Stimulated activated CD4-positive, alpha-beta T cell treated with anti-CD3 and anti-CD28 coated beads, Interleukin-2, amount 100 ng/mL, for 4 hours (primary cell): ENCODE measurements around the gene GRIP2.

Experiments
- DNase-seq: peaks from one replicate; pipeline ENCODE4 v3.0.0-alpha.2; 2020; ENCODE audit warnings: low read depth

GRIP2 gene

GRCh38 chr3:14539742-14540491, at the start of gene GRIP2:
Gene GRIP2, minus strand, starts transcription at chr3:14540342. Its CDS starts 34 bp downstream, at chr3:14540308.
- no peak for DNase-seq

GRCh38 chr3:14588425-14589112, 48.4 kb upstream of the GRIP2 start:
- DNase-seq: no peak

DNA sequence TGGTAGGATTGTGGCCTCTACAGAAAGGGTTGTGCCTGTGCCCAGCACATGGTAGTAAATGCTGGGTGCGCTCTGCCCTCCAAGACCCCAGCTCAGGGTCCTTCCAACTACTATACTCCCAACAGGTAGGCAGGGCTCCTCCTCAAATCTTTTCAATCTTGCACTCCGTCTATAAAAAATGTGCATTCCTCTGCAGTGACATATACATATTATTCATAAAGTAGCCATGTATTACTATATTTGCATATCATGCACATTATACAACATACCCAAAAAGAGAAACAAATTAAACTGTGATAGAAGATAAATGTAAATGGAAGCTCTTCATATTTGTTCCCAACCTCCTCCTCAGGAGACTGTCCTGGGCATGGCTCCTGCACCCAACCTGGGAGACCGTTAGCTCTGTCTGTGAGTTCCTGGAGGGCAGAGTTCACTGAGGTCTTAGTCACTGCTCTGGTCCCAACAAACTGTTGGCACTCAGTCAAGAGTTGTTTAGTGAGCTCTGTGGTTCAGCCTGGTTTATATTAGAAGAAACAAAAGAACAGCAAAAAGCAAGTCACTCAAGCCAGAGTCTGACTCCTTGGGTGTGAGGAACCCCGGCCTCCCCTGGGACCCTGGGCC, 47.7 kb upstream of the GRIP2 start:
- no peak for DNase-seq

GRCh38 chr3:14586611-14587010, 46.5 kb upstream of the GRIP2 start:
- DNase-seq: no peak

DNA sequence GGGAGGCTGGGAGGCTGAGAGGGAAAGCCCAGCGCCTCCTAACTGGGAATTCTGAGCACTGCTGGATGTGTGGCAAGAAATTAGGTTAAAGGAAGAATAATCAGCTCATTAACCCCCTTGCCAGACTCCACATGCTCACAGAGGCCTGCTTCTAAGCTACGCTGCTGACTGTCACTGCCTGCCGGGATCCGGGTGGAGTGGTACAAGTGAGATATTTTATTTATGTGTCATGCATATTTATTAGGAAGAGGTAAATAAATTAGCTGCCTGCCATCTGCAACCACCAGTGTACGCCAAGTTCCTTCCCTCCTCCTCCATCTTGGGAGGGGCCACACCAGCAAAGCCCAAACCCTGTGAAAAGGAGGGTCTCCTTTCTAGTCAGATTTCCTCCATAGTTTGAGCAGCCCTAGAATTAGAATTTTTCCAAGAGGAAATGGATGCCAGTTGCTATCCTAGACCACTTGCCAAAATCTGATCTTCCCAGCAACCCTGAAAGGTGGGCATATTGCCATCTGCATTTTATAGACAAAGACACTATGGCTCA, 43.5 kb upstream of the GRIP2 start:
- DNase-seq: no peak

DNA sequence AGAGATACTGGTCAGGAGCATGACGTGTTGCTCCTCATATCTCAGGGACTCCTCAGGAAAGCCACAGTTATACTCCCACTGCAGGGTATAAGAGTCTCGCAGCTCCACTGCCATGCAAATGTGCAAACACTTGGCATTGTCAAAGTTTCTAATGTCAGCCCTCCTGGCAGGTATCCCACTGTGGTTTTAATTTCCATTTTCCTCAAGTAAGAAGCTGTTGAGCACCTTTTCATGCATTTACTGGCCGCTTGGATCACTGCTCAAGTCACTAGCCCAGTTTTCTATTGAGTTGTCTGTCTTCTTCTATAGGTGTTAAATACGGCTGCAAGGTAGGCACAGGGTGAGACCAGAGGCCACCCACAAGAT, 41.9 kb upstream of the GRIP2 start:
- no peak for DNase-seq

GRCh38 chr3:14581334-14582044, 41.3 kb upstream of the GRIP2 start:
- no peak for DNase-seq

- no peak for DNase-seq
These were observed 37.8 kb upstream of the GRIP2 start for GRCh38 chr3:14577897-14578296.

DNA sequence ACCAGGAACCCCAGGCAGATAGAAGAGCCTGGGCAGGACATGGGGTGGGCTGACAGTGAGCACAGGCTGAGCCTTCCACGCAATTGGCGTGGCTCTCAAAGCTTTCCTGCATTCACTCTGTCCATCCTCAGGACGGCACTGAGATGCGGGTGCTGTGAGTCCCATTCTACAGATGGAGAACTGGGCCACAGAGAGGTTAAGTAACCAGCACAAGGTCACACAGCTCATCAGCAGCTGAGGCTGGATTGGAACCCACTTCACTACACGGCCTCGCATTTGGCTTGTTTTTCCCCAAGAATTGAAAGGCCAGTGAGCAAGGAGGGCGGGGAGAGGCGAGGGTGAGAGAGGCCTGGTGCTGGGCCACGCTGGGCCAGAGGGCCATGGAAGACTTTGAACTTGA, 36.0 kb upstream of the GRIP2 start:
- DNase-seq: no peak

- no peak for DNase-seq
These were observed 34.0 kb upstream of the GRIP2 start for GRCh38 chr3:14574183-14574582.

DNA sequence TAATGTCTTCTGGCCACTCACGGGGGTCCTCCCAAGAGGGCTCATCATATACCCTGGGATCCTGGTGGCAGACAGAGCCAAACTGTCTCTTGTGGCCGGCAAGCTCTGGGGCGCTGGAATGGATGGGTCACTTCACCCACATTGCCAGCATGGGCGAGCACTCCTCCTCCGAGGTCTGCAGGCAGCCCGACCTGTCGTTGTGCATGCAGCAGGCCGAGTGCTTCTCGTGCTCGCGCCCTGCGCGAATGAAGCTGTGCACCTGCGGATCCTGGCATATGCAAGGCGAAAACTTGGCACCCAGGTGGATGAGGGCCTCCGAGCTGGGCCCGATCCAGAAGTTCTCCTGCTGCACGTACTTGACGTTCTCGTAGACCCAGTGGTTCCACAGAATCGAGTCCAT, 33.6 kb upstream of the GRIP2 start:
- no peak for DNase-seq

DNA sequence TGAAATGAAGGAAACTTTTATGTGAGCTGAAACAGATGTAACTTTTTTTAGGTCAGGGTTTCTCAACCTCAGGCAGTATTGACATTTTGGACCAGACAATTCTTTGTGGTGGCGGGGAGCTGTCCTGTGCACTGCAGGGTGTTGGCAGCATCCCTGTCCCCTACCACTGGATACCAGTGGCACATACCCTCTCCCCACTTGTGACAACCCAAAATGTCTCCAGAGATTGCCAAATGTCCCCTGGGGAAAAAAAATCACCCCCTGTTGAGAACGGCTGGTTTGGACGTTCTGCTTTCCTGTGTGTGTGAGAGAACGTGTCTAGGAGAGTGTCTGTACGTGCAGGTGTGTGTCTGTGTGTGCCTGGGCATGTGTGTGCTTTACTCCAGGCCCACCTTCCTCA, 30.7 kb upstream of the GRIP2 start:
- no peak for DNase-seq

- DNase-seq: no peak
These were observed 29.9 kb upstream of the GRIP2 start for GRCh38 chr3:14570089-14570488.

GRCh38 chr3:14569474-14570000, 29.4 kb upstream of the GRIP2 start:
- DNase-seq: no peak

GRCh38 chr3:14568269-14568668, 28.1 kb upstream of the GRIP2 start:
- no peak for DNase-seq

- DNase-seq: no peak
These were observed 26.7 kb upstream of the GRIP2 start for GRCh38 chr3:14566812-14567211.

DNA sequence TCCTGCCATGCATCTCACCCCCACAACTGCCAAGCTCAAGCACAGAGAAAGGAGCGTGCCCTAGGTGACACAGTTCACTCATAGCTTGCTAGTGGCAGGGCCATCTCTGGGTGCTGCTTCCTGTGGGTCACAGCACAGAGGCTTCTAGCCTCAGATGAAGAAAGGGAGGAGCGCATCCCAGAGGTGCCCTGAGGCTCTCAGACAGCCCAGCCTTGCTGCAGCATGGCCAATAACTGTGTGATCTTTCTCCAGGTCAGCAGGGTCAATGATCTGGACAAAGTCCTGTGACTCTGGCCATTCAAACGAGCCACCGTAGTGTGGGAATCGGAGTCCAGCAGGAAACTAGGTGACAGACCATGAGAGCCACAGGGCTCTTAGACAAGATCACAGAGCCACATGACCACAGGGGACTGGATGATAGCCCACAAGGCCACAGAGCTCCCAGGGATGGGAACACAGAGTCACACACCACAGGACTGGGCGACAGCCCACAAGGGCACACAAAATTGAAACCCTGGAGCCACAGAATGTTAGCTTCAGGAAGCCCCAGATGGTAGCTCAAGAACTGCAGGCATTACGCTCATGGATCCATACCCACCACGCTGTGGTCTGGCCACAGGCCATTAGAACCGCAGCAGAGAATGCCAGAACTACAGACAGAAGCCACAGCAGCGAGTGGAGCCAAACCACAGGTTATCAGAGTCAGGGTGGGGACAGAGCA, 25.9 kb upstream of the GRIP2 start:
- DNase-seq: no peak

GRCh38 chr3:14564741-14565140, 24.6 kb upstream of the GRIP2 start:
- no peak for DNase-seq

GRCh38 chr3:14563946-14564539, 23.9 kb upstream of the GRIP2 start:
- DNase-seq: no peak

- DNase-seq: no peak
These were observed 22.2 kb upstream of the GRIP2 start for GRCh38 chr3:14562121-14562890.
